ENCODE measurements around the gene EP400.

EP400 gene

DNA sequence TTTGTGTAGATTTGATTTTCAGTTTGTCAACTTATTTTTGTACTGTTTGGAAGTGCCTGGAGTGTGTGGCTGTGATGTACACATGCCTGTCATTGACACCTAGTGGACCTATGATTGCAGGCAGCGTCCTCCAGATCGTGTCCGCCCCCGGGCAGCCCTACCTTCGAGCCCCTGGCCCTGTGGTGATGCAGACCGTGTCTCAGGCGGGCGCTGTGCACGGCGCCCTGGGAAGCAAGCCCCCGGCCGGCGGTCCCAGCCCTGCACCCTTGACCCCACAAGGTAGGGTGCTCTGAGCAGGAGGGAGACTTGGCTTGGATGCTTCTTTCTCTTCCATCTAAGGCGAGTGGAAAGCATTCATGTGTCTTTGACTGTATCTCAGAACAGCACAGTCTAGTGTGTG, 75.8 kb downstream of the EP400 start:
- DNase-seq (ENCODE audit: insufficient read length, low spot score) (no peak), FAIRE-seq (no peak)
- TF ChIP-seq SPI1 (IDR thresholded peaks at IDR 0.05; ENCODE audit: low read depth, low read length): no peak
- no peak for TF ChIP-seq PAX5 (IDR thresholded peaks at IDR 0.05; ENCODE audit: insufficient read depth, low read length, severe bottlenecking)
- no peak for TF ChIP-seq POLR2AphosphoS5 (IDR thresholded peaks at IDR 0.05; ENCODE audit: low read depth, low read length)
- TF ChIP-seq TAF1 (IDR thresholded peaks at IDR 0.05; ENCODE audit: low read depth, low read length): no peak
- no peak for TF ChIP-seq POLR2A (IDR thresholded peaks at IDR 0.05; ENCODE audit: low read depth, low read length)
- TF ChIP-seq POU2F2 (IDR thresholded peaks at IDR 0.05; ENCODE audit: low read depth, low read length): no peak

DNA sequence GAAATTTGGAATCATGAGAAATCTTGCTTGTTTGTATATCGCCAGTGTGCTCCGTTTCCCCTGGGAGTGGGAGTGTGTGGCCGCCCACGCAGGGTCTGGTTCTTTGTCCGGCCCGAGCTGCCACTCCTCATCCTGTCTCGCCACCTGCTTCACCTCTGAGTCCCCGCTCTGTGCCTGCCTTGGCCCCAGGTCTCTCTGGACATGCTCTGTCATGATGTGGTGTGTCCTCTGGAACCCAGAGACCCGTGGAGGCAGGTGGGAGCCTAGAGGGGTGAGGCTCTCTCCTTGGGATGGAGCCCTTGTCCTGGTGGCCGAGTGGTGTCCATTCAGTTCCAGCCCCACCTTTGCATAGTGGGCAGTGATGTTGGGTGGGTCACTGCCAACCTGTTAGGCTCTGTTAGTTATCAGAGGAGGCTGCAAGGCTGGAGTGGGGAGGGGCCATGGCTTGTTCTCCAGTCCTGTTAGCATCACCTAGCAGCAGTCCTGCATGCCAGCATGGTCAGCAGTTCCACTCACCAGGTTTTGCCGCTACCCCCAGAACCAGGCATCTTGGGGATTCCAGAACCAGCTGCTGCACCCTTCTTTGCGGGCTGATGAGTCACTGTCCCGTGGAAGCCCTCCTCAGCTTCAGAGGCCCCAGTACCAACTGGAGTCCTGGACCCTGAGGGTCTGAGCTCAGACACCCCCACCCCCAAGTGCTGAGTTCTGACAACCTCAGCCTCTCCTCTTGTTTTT, 76.5 kb downstream of the EP400 start:
- FAIRE-seq (no peak), DNase-seq (ENCODE audit: insufficient read length, low spot score) (no peak)
- no peak for TF ChIP-seq TAF1 (IDR thresholded peaks at IDR 0.05; ENCODE audit: low read depth, low read length)
- TF ChIP-seq POLR2AphosphoS5 (IDR thresholded peaks at IDR 0.05; ENCODE audit: low read depth, low read length): no peak
- no peak for TF ChIP-seq SPI1 (IDR thresholded peaks at IDR 0.05; ENCODE audit: low read depth, low read length)
- TF ChIP-seq POLR2A (IDR thresholded peaks at IDR 0.05; ENCODE audit: low read depth, low read length): no peak

DNA sequence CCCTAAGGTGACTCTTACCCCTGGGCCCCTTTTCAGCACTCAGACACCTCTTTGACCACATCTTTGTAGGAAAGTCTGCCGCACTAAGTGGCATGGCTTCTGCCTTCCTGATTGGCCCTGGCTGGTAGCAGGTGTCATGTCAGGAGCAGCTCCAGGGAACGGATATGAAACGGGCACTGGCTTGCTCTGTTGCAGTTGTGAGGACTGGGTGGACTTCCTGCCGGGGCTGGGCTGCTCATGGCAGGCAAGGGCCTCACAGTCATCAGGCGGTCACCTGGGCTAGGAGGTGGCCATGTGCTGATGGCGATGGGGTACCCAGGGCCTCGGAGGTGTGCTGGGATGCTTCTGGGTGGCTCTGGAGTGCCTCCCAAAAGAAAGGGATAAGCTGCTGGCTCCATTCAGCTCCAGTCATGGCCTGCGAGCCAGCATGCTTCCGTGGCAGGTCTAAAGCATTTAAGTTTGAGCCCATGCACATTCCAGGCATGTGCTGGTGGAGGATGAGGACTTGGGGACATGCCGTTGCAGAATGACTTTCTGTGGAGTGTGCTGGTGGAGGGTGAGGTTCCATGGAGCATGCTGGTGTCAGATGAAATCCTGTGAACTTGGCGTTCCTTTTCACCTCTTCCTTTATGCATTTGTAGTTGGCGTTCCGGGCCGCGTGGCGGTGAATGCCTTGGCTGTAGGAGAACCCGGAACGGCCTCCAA, 77.2 kb downstream of the EP400 start:
- FAIRE-seq (no peak), DNase-seq (ENCODE audit: insufficient read length, low spot score) (no peak)
- TF ChIP-seq POLR2AphosphoS5 (IDR thresholded peaks at IDR 0.05; ENCODE audit: low read depth, low read length) (no peak), TAF1 (IDR thresholded peaks at IDR 0.05; ENCODE audit: low read depth, low read length) (no peak), SPI1 (IDR thresholded peaks at IDR 0.05; ENCODE audit: low read depth, low read length) (no peak), PAX5 (IDR thresholded peaks at IDR 0.05; ENCODE audit: insufficient read depth, low read length, severe bottlenecking) (no peak), POU2F2 (IDR thresholded peaks at IDR 0.05; ENCODE audit: low read depth, low read length) (no peak), POLR2A (IDR thresholded peaks at IDR 0.05; ENCODE audit: low read depth, low read length) (no peak)

DNA sequence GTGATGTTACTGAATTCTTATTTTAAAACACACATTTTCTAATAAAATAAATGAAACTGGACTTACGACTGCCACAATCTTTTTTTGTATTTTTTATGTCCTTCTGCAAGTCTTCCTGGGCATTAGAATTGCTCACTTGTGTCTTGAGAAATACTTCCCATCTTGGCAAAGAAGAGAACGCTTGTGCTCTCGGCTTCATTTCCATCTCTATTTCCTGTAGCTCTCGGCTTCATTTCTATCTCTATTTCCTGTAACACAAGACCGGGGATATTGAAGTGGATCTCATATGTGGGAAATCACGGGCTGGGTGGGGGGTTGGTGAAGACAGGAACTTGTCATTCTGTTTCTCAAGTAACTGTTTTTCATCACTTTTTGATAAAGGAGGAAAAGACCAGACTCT, 77.9 kb downstream of the EP400 start:
- DNase-seq (ENCODE audit: insufficient read length, low spot score): no peak
- no peak for FAIRE-seq
- TF ChIP-seq POLR2AphosphoS5 (IDR thresholded peaks at IDR 0.05; ENCODE audit: low read depth, low read length) (no peak), SPI1 (IDR thresholded peaks at IDR 0.05; ENCODE audit: low read depth, low read length) (no peak), TAF1 (IDR thresholded peaks at IDR 0.05; ENCODE audit: low read depth, low read length) (no peak), POU2F2 (IDR thresholded peaks at IDR 0.05; ENCODE audit: low read depth, low read length) (no peak), POLR2A (IDR thresholded peaks at IDR 0.05; ENCODE audit: low read depth, low read length) (no peak), PAX5 (IDR thresholded peaks at IDR 0.05; ENCODE audit: insufficient read depth, low read length, severe bottlenecking) (no peak)

DNA sequence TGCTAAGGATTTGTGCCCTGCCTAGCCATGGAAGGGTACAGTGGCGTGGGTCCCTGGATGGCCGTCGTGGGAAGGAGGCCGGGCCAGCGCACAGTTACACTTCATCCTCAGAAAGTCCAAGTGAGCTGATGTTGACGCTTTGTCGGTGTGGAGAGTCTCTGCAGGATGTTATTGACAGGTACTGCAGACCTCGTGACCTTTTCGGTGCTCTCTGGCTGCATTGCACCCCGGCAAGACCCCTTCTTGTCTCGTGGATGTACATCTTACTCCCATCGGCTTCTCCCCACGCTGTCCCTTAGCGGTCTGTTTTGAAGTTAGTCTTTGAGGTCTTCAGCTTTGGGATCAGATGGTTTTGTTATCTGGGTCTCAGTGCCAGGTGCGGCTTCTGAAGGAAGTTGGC, 78.4 kb downstream of the EP400 start:
- TF ChIP-seq POLR2A (IDR thresholded peaks at IDR 0.05; ENCODE audit: low read depth, low read length): no peak
- TF ChIP-seq POU2F2 (IDR thresholded peaks at IDR 0.05; ENCODE audit: low read depth, low read length): no peak
- no peak for TF ChIP-seq TAF1 (IDR thresholded peaks at IDR 0.05; ENCODE audit: low read depth, low read length)
- no peak for TF ChIP-seq POLR2AphosphoS5 (IDR thresholded peaks at IDR 0.05; ENCODE audit: low read depth, low read length)
- TF ChIP-seq SPI1 (IDR thresholded peaks at IDR 0.05; ENCODE audit: low read depth, low read length): no peak
- no peak for TF ChIP-seq PAX5 (IDR thresholded peaks at IDR 0.05; ENCODE audit: insufficient read depth, low read length, severe bottlenecking)
- FAIRE-seq (no peak), DNase-seq (ENCODE audit: insufficient read length, low spot score) (no peak)

DNA sequence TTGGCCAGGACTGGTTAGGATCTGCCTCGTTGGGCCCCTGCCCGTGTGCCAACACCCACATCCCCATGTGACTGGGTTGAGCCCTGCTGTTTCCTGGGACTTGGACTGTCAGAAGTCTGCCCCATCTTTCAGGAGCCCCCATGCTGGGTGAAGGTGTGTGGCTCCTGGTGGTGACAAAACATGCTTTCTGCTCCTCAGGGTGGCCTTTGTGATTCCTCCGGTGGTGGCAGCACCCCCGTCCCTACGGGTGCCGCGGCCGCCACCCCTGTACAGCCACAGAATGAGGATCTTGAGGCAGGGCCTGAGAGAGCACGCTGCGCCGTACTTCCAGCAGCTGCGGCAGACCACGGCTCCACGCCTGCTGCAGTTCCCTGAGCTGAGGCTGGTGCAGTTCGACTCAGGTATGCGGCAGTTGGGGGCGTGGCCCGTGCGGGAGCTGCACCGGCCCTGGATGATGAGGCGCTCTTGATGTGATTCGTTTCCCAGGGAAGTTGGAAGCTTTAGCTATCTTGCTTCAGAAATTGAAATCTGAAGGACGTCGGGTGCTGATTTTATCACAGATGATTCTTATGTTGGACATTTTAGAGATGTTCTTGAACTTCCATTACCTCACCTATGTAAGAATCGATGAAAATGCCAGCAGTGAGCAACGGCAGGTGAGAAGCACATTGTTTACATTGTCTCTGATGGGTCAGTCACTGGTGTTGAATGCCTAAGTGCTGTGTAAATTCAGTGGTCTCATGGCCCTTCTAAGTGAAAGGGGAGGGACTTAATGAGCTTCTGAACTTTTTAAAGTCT, 80.0 kb downstream of the EP400 start:
- FAIRE-seq (no peak), DNase-seq (ENCODE audit: insufficient read length, low spot score) (no peak)
- TF ChIP-seq TAF1 (IDR thresholded peaks at IDR 0.05; ENCODE audit: low read depth, low read length) (no peak), POU2F2 (IDR thresholded peaks at IDR 0.05; ENCODE audit: low read depth, low read length) (no peak), PAX5 (IDR thresholded peaks at IDR 0.05; ENCODE audit: insufficient read depth, low read length, severe bottlenecking) (no peak), POLR2A (IDR thresholded peaks at IDR 0.05; ENCODE audit: low read depth, low read length) (no peak), POLR2AphosphoS5 (IDR thresholded peaks at IDR 0.05; ENCODE audit: low read depth, low read length) (no peak), SPI1 (IDR thresholded peaks at IDR 0.05; ENCODE audit: low read depth, low read length) (no peak)

DNA sequence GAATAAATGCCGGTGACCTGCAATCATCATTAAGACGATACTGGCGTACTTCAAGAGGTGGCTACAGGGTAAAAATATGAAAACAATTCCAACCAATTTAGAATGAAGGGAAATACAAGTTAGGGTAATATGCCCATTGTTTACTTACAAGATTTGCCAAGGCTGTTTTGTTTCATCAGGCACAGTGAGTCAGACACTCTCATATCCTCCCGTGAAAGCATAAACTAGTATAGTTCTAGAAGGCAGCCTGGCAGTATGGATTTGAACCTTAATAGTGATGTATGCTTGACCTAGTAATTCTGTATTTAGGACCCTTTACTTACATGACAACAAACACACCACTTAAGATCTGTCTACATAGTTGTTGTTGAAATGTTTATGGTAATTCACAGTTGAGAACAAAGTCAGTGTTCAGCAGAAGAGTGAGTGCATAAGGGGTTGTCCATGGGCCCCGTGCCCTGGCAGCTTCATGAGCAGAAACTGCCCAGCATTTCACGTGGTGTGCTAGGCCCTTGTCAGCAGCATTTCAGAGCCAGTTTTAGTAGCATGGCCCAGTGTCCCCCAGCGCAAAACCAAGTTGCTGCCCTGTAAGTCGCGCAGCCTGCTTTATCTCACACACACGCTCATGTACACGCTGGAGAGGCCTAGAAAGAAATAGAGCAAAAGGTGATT, 80.8 kb downstream of the EP400 start:
- no peak for FAIRE-seq
- DNase-seq (ENCODE audit: insufficient read length, low spot score): no peak
- no peak for TF ChIP-seq POLR2A (IDR thresholded peaks at IDR 0.05; ENCODE audit: low read depth, low read length)
- TF ChIP-seq POU2F2 (IDR thresholded peaks at IDR 0.05; ENCODE audit: low read depth, low read length): no peak
- no peak for TF ChIP-seq SPI1 (IDR thresholded peaks at IDR 0.05; ENCODE audit: low read depth, low read length)
- TF ChIP-seq POLR2AphosphoS5 (IDR thresholded peaks at IDR 0.05; ENCODE audit: low read depth, low read length): no peak
- no peak for TF ChIP-seq TAF1 (IDR thresholded peaks at IDR 0.05; ENCODE audit: low read depth, low read length)
- TF ChIP-seq PAX5 (IDR thresholded peaks at IDR 0.05; ENCODE audit: insufficient read depth, low read length, severe bottlenecking): no peak

DNA sequence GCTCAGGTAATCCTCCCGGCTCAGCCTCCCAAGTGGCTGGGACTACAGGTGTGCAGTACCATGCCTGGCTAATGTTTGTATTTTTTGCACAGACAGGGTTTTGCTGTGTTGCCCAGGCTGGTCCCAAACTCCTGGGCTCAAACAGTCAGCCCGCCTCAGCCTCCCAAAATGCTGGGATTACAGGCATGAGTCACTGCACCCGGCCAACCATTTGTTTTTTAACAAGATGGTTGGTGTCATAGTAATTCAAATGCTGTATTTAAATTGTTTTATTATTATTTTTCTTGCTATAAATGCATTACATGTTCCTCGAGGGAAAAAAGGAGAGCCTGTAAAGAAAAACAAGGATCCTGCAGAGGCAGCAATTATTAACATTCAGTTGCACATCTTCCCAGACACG, 83.9 kb downstream of the EP400 start:
- FAIRE-seq: no peak
- DNase-seq (ENCODE audit: insufficient read length, low spot score): no peak
- TF ChIP-seq SPI1 (IDR thresholded peaks at IDR 0.05; ENCODE audit: low read depth, low read length) (no peak), POLR2A (IDR thresholded peaks at IDR 0.05; ENCODE audit: low read depth, low read length) (no peak), POU2F2 (IDR thresholded peaks at IDR 0.05; ENCODE audit: low read depth, low read length) (no peak), POLR2AphosphoS5 (IDR thresholded peaks at IDR 0.05; ENCODE audit: low read depth, low read length) (no peak), TAF1 (IDR thresholded peaks at IDR 0.05; ENCODE audit: low read depth, low read length) (no peak), PAX5 (IDR thresholded peaks at IDR 0.05; ENCODE audit: insufficient read depth, low read length, severe bottlenecking) (no peak)

All from GM12891 (cell line).